ENCODE data around the gene PRORP. TPM values are rescaled to one million over a fixed set of nuclear protein-coding genes. Genes with fewer than 3 reads are reported as not detected.
A peak's percentile ranks its signal among the peaks of the same experiment; 100 is the strongest.

PRORP gene
- total and polyA plus RNA-seq, 9 of the 15 experiments (the other 6 are each of a cell fraction or from before 2014, with no cell fraction given) = 21.9 to 48.7 (median 36.5) TPM

DNA sequence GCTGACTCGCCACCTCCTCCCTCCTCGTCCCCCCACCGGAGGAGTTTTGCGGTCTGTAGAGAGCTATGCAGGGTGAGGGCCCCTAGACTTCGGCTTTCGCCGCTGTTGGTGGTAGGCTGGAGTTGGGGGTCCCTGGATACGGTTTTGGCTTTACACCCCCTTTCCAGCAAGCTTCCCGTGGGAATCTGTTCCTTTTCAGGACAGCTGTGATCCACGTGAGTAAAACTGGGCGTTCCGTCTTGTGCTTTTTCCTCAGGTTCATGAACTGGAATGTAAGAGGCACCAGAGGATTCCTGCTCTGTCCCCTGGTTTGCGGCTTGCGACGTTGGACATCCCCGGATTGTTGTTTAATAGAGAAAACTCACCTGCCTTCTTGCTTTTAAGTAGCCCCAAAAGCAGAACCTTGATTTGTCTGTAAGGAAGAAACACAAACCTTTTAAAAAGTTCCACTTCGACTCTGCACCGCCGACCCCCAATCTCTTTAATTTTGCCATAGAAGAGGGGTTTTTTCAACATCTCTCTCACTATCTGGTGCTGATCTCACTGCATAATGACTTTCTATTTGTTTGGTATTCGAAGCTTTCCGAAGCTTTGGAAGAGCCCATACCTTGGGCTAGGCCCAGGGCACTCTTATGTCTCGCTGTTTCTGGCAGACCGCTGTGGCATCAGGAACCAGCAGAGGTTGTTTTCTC lies 490 bp downstream of the PRORP start (continued):
- TF ChIP-seq RNF219 (CRISPR knock-in tag; IDR thresholded peaks at IDR 0.05) (no peak), HNRNPLL (IDR thresholded peaks at IDR 0.05; ENCODE audit: low read depth, low read length, poor library complexity, severe bottlenecking) (peak; percentile 18), ZNF695 (CRISPR knock-in tag; IDR thresholded peaks at IDR 0.05) (no peak), GABPA (tag; conservative IDR thresholded peaks at IDR 0.05; ENCODE audit: low read depth) (no peak), ZBTB2 (IDR thresholded peaks at IDR 0.05) (no peak), ARID1B (IDR thresholded peaks at IDR 0.05) (no peak), SETDB1 (IDR thresholded peaks at IDR 0.05; ENCODE audit: low read length) (no peak), ZNF778 (CRISPR knock-in tag; IDR thresholded peaks at IDR 0.05) (no peak), NEUROD1 (IDR thresholded peaks at IDR 0.05; ENCODE audit: borderline replicate concordance, low read depth, low read length, partially characterized antibody) (no peak), ZZZ3 (IDR thresholded peaks at IDR 0.05) (no peak), CREM (IDR thresholded peaks at IDR 0.05; ENCODE audit: low read depth) (peak; percentile 1; the same call in 1 of the 2 replicates), NR2F6 (CRISPR knock-in tag; IDR thresholded peaks at IDR 0.05) (no peak), KDM5B (IDR thresholded peaks at IDR 0.05; ENCODE audit: insufficient replicate concordance, low read depth, low read length) (peak; percentile 35), TAF1 (IDR thresholded peaks at IDR 0.05; ENCODE audit: control insufficient read depth, extremely low read depth, insufficient read depth, low read length, severe bottlenecking) (peak; percentile 40)
- TF ChIP-seq, protein P1, sequence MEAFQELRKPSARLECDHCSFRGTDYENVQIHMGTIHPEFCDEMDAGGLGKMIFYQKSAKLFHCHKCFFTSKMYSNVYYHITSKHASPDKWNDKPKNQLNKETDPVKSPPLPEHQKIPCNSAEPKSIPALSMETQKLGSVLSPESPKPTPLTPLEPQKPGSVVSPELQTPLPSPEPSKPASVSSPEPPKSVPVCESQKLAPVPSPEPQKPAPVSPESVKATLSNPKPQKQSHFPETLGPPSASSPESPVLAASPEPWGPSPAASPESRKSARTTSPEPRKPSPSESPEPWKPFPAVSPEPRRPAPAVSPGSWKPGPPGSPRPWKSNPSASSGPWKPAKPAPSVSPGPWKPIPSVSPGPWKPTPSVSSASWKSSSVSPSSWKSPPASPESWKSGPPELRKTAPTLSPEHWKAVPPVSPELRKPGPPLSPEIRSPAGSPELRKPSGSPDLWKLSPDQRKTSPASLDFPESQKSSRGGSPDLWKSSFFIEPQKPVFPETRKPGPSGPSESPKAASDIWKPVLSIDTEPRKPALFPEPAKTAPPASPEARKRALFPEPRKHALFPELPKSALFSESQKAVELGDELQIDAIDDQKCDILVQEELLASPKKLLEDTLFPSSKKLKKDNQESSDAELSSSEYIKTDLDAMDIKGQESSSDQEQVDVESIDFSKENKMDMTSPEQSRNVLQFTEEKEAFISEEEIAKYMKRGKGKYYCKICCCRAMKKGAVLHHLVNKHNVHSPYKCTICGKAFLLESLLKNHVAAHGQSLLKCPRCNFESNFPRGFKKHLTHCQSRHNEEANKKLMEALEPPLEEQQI (IDR thresholded peaks at IDR 0.05) = no peak
- TF ChIP-seq, protein P2, sequence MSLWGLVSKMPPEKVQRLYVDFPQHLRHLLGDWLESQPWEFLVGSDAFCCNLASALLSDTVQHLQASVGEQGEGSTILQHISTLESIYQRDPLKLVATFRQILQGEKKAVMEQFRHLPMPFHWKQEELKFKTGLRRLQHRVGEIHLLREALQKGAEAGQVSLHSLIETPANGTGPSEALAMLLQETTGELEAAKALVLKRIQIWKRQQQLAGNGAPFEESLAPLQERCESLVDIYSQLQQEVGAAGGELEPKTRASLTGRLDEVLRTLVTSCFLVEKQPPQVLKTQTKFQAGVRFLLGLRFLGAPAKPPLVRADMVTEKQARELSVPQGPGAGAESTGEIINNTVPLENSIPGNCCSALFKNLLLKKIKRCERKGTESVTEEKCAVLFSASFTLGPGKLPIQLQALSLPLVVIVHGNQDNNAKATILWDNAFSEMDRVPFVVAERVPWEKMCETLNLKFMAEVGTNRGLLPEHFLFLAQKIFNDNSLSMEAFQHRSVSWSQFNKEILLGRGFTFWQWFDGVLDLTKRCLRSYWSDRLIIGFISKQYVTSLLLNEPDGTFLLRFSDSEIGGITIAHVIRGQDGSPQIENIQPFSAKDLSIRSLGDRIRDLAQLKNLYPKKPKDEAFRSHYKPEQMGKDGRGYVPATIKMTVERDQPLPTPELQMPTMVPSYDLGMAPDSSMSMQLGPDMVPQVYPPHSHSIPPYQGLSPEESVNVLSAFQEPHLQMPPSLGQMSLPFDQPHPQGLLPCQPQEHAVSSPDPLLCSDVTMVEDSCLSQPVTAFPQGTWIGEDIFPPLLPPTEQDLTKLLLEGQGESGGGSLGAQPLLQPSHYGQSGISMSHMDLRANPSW (CRISPR knock-in tag; IDR thresholded peaks at IDR 0.05) = no peak
- TF ChIP-seq, protein P3, sequence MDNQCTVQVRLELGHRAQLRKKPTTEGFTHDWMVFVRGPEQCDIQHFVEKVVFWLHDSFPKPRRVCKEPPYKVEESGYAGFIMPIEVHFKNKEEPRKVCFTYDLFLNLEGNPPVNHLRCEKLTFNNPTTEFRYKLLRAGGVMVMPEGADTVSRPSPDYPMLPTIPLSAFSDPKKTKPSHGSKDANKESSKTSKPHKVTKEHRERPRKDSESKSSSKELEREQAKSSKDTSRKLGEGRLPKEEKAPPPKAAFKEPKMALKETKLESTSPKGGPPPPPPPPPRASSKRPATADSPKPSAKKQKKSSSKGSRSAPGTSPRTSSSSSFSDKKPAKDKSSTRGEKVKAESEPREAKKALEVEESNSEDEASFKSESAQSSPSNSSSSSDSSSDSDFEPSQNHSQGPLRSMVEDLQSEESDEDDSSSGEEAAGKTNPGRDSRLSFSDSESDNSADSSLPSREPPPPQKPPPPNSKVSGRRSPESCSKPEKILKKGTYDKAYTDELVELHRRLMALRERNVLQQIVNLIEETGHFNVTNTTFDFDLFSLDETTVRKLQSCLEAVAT (IDR thresholded peaks at IDR 0.05) = peak in 1 of 2 experiments; percentile 28; a peak in 1 of 4 replicates
